ENCODE data around the gene ZCCHC7. TPM values are rescaled to one million over a fixed set of nuclear protein-coding genes. Genes with fewer than 3 reads are reported as not detected.

The ZCCHC7 gene
- total and polyA plus RNA-seq, 2 of the 8 experiments (the other 6 are each of a cell fraction or from before 2014, with no cell fraction given): 12.2 to 27.5 TPM

- no peak for TF ChIP-seq CHD7 (IDR thresholded peaks at IDR 0.05; ENCODE audit: insufficient replicate concordance, low read length)
- no peak for TF ChIP-seq KDM5A (IDR thresholded peaks at IDR 0.05; ENCODE audit: low read length)
- TF ChIP-seq HDAC2 (IDR thresholded peaks at IDR 0.05; ENCODE audit: borderline replicate concordance in 1 of 2, low read depth in 2 of 2, low read length in 2 of 2): no peak
- TF ChIP-seq KDM4A (IDR thresholded peaks at IDR 0.05; ENCODE audit: low read depth, low read length, severe bottlenecking): no peak
- no peak for TF ChIP-seq TEAD4 (IDR thresholded peaks at IDR 0.05; ENCODE audit: low read depth, low read length)
- TF ChIP-seq MAFK (IDR thresholded peaks at IDR 0.05; ENCODE audit: low read depth, low read length): no peak
These were observed 36.7 kb upstream of the ZCCHC7 start (continued) for GRCh38 chr9:37083654-37084053.
